GM23338 (cell line): ENCODE results near the gene TSPAN5. TPM values are rescaled to one million over a fixed set of nuclear protein-coding genes. Genes with fewer than 3 reads are reported as not detected.

Experiments used
- ATAC-seq: fragments of 200-7000 bp; cut with Tn5 transposase; 3 replicates; pipeline ENCODE4 v1.9.1; 2020
- DNase-seq: peaks from one replicate; pipeline ENCODE4 v3.0.0-alpha.2; 2015; ENCODE audit warnings: low spot score
- H2AFZ ChIP-seq: fragments of 200-600 bp; sonication (generic); 2 replicates; pipeline ENCODE4 v1.8.0; 2016; ENCODE audit warnings: antibody characterized with exemption, mild to moderate bottlenecking, moderate library complexity
- H3F3A ChIP-seq: fragments of 200-600 bp; sonication (generic); replicated peaks from 2 replicates; pipeline ENCODE4 v1.8.0; 2017; ENCODE audit warnings: antibody characterized with exemption, mixed run types, low read depth
- H3K27ac ChIP-seq: fragments of 200-600 bp; sonication (generic); 2 replicates; pipeline ENCODE4 v1.6.1; 2016; ENCODE audit warnings: low read depth
- H3K27me3 ChIP-seq: fragments of 200-600 bp; sonication (generic); 2 replicates; pipeline ENCODE4 v1.8.0; 2016; ENCODE audit warnings: mild to moderate bottlenecking, mixed run types, moderate library complexity; ENCODE audit not compliant: insufficient read depth
- H3K36me3 ChIP-seq: fragments of 200-600 bp; sonication (generic); 2 replicates; pipeline ENCODE4 v1.8.0; 2016; ENCODE audit warnings: mild to moderate bottlenecking; ENCODE audit not compliant: insufficient read depth
- H3K4me1 ChIP-seq: fragments of 200-600 bp; sonication (generic); 2 replicates; pipeline ENCODE4 v1.8.0; 2016; ENCODE audit warnings: mild to moderate bottlenecking, moderate library complexity; ENCODE audit not compliant: insufficient read depth
- H3K4me2 ChIP-seq: fragments of 200-600 bp; sonication (generic); 2 replicates; pipeline ENCODE4 v1.7.1; 2017; ENCODE audit warnings: mixed run types
- H3K4me3 ChIP-seq: fragments of 200-600 bp; sonication (generic); 2 replicates; pipeline ENCODE4 v1.6.1; 2016; ENCODE audit warnings: mixed run types
- H3K79me2 ChIP-seq: fragments of 200-600 bp; sonication (generic); replicated peaks from 2 replicates; pipeline ENCODE4 v1.8.0; 2017; ENCODE audit warnings: mild to moderate bottlenecking; ENCODE audit not compliant: insufficient read depth
- H3K9me2 ChIP-seq: fragments of 200-600 bp; sonication (generic); 2 replicates; pipeline ENCODE4 v1.8.0; 2017; ENCODE audit not compliant: insufficient read depth
- H4K20me1 ChIP-seq: fragments of 200-600 bp; sonication (generic); replicated peaks from 2 replicates; pipeline ENCODE4 v1.8.0; 2017; ENCODE audit warnings: mild to moderate bottlenecking; ENCODE audit not compliant: insufficient read depth
- H3K27ac Mint-ChIP-seq: 2 replicates; pipeline ENCODE4 v1.8.0; 2020; ENCODE audit warnings: inconsistent platforms, mild to moderate bottlenecking, moderate library complexity, mixed read lengths
- H3K27me3 Mint-ChIP-seq: 3 replicates; pipeline ENCODE4 v1.8.0; 2022; ENCODE audit warnings: low read depth, mild to moderate bottlenecking, moderate library complexity, mixed read lengths, inconsistent platforms; ENCODE audit not compliant: insufficient read depth, poor library complexity
- H3K36me3 Mint-ChIP-seq: 3 replicates; pipeline ENCODE4 v1.8.0; 2021; ENCODE audit warnings: low read depth, mild to moderate bottlenecking, inconsistent platforms, moderate library complexity, mixed read lengths
- H3K4me1 Mint-ChIP-seq: 3 replicates; pipeline ENCODE4 v1.8.0; 2020; ENCODE audit warnings: mild to moderate bottlenecking, inconsistent platforms, mixed read lengths
- H3K4me3 Mint-ChIP-seq: 3 replicates; pipeline ENCODE4 v1.8.0; 2021; ENCODE audit warnings: moderate library complexity, mild to moderate bottlenecking, inconsistent platforms, mixed read lengths
- H3K9me3 Mint-ChIP-seq: 3 replicates; pipeline ENCODE4 v1.8.0; 2020; ENCODE audit warnings: moderate library complexity, mild to moderate bottlenecking, inconsistent platforms, mixed read lengths
- ETS1 ChIP-seq: IDR thresholded peaks from 2 replicates; pipeline ENCODE4 v1.6.1; 2016; ENCODE audit warnings: antibody characterized with exemption
- EZH2 ChIP-seq: fragments of 200-600 bp; sonication (generic); IDR thresholded peaks from one replicate; pipeline ENCODE4 v1.8.0; 2017; ENCODE audit warnings: antibody characterized with exemption, mild to moderate bottlenecking, low read depth; ENCODE audit not compliant: unreplicated experiment
- EZH2phosphoT487 ChIP-seq: fragments of 200-600 bp; sonication (generic); IDR thresholded peaks from one replicate; pipeline ENCODE4 v1.8.1; 2018; ENCODE audit warnings: antibody characterized with exemption; ENCODE audit not compliant: unreplicated experiment
- NANOG ChIP-seq: IDR thresholded peaks from 2 replicates; pipeline ENCODE4 v1.6.1; 2016; ENCODE audit warnings: antibody characterized with exemption, borderline replicate concordance
- STAT1 ChIP-seq: IDR thresholded peaks from one replicate; pipeline ENCODE4 v1.6.1; 2016; ENCODE audit warnings: antibody characterized with exemption; ENCODE audit not compliant: unreplicated experiment
- ZNF331 ChIP-seq: fragments of 250-450 bp; sonication (Bioruptor Pico); IDR thresholded peaks from 2 replicates; pipeline ENCODE4 v1.5.0; 2020; ENCODE audit warnings: low read depth, mild to moderate bottlenecking, moderate library complexity
- polyA plus RNA-seq: library from polyadenylated mRNA; unstranded; fragments of >200 nt; fragmentation: Nextera tagmentation; extraction: Ambion mirVana; gene quantifications from 2 replicates; pipeline ENCODE4 v1.2.1, GENCODE V29; 2016
- total RNA-seq: library from RNA; depleted of rRNA; stranded (reverse); fragments of >200 nt; shearing (Covaris generic); gene quantifications from 2 replicates; pipeline ENCODE4 v1.2.3, GENCODE V29; 2014
- TF ChIP-seq, protein P1 (sequence below): fragments of 250-450 bp; sonication (Bioruptor Pico); IDR thresholded peaks from 2 replicates; pipeline ENCODE4 v1.5.0; 2020; ENCODE audit warnings: mild to moderate bottlenecking, moderate library complexity
- TF ChIP-seq, protein P2 (sequence below), 2 experiments: fragments of 200-600 bp in 1 of 2; sonication (generic) in 1 of 2; conservative IDR thresholded peaks; 2 replicates each; pipeline versions ENCODE4 v1.5.1 to v1.6.1; 2016 to 2017; ENCODE audit warnings: antibody characterized with exemption in 2 of 2, low read depth in 2 of 2, mild to moderate bottlenecking in 2 of 2, moderate library complexity in 1 of 2

TSPAN5 gene
- total and polyA plus RNA-seq, 2 experiments from 2014 or later: 18.6 to 21.5 TPM

- TF ChIP-seq, protein P1, sequence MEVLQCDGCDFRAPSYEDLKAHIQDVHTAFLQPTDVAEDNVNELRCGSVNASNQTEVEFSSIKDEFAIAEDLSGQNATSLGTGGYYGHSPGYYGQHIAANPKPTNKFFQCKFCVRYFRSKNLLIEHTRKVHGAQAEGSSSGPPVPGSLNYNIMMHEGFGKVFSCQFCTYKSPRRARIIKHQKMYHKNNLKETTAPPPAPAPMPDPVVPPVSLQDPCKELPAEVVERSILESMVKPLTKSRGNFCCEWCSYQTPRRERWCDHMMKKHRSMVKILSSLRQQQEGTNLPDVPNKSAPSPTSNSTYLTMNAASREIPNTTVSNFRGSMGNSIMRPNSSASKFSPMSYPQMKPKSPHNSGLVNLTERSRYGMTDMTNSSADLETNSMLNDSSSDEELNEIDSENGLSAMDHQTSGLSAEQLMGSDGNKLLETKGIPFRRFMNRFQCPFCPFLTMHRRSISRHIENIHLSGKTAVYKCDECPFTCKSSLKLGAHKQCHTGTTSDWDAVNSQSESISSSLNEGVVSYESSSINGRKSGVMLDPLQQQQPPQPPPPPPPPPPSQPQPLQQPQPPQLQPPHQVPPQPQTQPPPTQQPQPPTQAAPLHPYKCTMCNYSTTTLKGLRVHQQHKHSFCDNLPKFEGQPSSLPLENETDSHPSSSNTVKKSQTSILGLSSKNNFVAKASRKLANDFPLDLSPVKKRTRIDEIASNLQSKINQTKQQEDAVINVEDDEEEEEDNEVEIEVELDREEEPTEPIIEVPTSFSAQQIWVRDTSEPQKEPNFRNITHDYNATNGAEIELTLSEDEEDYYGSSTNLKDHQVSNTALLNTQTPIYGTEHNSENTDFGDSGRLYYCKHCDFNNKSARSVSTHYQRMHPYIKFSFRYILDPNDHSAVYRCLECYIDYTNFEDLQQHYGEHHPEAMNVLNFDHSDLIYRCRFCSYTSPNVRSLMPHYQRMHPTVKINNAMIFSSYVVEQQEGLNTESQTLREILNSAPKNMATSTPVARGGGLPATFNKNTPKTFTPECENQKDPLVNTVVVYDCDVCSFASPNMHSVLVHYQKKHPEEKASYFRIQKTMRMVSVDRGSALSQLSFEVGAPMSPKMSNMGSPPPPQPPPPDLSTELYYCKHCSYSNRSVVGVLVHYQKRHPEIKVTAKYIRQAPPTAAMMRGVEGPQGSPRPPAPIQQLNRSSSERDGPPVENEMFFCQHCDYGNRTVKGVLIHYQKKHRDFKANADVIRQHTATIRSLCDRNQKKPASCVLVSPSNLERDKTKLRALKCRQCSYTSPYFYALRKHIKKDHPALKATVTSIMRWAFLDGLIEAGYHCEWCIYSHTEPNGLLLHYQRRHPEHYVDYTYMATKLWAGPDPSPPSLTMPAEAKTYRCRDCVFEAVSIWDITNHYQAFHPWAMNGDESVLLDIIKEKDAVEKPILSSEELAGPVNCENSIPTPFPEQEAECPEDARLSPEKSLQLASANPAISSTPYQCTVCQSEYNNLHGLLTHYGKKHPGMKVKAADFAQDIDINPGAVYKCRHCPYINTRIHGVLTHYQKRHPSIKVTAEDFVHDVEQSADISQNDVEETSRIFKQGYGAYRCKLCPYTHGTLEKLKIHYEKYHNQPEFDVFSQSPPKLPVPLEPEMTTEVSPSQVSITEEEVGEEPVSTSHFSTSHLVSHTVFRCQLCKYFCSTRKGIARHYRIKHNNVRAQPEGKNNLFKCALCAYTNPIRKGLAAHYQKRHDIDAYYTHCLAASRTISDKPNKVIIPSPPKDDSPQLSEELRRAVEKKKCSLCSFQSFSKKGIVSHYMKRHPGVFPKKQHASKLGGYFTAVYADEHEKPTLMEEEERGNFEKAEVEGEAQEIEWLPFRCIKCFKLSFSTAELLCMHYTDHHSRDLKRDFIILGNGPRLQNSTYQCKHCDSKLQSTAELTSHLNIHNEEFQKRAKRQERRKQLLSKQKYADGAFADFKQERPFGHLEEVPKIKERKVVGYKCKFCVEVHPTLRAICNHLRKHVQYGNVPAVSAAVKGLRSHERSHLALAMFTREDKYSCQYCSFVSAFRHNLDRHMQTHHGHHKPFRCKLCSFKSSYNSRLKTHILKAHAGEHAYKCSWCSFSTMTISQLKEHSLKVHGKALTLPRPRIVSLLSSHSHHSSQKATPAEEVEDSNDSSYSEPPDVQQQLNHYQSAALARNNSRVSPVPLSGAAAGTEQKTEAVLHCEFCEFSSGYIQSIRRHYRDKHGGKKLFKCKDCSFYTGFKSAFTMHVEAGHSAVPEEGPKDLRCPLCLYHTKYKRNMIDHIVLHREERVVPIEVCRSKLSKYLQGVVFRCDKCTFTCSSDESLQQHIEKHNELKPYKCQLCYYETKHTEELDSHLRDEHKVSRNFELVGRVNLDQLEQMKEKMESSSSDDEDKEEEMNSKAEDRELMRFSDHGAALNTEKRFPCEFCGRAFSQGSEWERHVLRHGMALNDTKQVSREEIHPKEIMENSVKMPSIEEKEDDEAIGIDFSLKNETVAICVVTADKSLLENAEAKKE (CRISPR knock-in tag): no peak
- no peak for TF ChIP-seq ZNF331 (CRISPR knock-in tag)
Measured at GRCh38 chr4:98485816-98486345, 172.5 kb downstream of the TSPAN5 start (continued).

DNA sequence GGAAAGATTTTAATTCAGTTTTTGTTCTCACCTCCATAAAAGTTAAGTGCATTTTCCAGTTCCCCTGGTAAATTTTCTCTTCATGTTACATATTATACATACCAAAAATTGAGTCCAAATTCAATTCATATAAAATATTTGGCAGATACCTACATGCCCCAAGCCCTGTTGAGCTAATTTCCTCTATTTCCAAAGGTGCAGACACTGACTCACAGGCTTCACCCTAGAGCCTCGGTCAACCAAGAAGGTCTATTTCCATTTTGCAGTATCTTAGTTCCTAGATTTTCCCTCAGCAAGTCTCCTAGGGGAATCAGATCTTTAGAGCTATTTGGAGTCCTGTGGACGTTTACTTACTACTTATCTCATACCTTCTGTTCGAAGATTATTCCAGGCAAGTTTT lies 174.4 kb downstream of the TSPAN5 start:
- Histone ChIP-seq H3K4me3 (no peak overlapping the region), H3K4me1 (peaks cover 37% of the 10 kb centered on the region), H2AFZ (no peak overlapping the region), H3K36me3 (no peaks in the 10 kb centered on the region), H3K4me2 (no peak overlapping the region), H4K20me1 (no peaks in the 10 kb centered on the region), H3K27me3 (no peaks in the 10 kb centered on the region), H3K9me2 (peaks cover 8% of the 10 kb centered on the region; the same call in 1 of the 2 replicates), H3K79me2 (no peaks in the 10 kb centered on the region), H3K27ac (no peak overlapping the region), H3F3A (no peaks in the 10 kb centered on the region)
- H3K4me1 Mint-ChIP-seq: peaks cover 58% of the 10 kb centered on the region
- no peaks in the 10 kb centered on the region for H3K9me3 Mint-ChIP-seq
- H3K4me3 Mint-ChIP-seq: no peak overlapping the region
- no peaks in the 10 kb centered on the region for H3K27me3 Mint-ChIP-seq
- ATAC-seq (no peak), DNase-seq (no peak)
- no peaks in the 10 kb centered on the region for H3K36me3 Mint-ChIP-seq
- no peak overlapping the region for H3K27ac Mint-ChIP-seq
- no peak for TF ChIP-seq EZH2phosphoT487
- TF ChIP-seq ZNF331 (CRISPR knock-in tag): no peak
- TF ChIP-seq NANOG: no peak
- no peak for TF ChIP-seq STAT1
- no peak for TF ChIP-seq ETS1
- TF ChIP-seq EZH2: no peak
- TF ChIP-seq, protein P2, sequence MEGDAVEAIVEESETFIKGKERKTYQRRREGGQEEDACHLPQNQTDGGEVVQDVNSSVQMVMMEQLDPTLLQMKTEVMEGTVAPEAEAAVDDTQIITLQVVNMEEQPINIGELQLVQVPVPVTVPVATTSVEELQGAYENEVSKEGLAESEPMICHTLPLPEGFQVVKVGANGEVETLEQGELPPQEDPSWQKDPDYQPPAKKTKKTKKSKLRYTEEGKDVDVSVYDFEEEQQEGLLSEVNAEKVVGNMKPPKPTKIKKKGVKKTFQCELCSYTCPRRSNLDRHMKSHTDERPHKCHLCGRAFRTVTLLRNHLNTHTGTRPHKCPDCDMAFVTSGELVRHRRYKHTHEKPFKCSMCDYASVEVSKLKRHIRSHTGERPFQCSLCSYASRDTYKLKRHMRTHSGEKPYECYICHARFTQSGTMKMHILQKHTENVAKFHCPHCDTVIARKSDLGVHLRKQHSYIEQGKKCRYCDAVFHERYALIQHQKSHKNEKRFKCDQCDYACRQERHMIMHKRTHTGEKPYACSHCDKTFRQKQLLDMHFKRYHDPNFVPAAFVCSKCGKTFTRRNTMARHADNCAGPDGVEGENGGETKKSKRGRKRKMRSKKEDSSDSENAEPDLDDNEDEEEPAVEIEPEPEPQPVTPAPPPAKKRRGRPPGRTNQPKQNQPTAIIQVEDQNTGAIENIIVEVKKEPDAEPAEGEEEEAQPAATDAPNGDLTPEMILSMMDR (conservative IDR thresholded peaks at IDR 0.05; ENCODE audit: low read depth in 2 of 2): no peak
